Dermis microvascular lymphatic vessel endothelial cell (primary cell): ENCODE data around the gene C3orf20. TPM values are rescaled to one million over a fixed set of nuclear protein-coding genes. Genes with fewer than 3 reads are reported as not detected.
A peak's percentile ranks its signal among the peaks of the same experiment; 100 is the strongest.
"Not testable (repeated sequence)": the region's sequence is repeated elsewhere in the genome, so short reads cannot be mapped to it uniquely, and the experiment has no call there.

Source experiments
- DNase-seq, 2 donors: peaks; one replicate each; pipeline versions ENCODE4 v3.0.0 to v3.0.0-alpha.2; 2010; ENCODE audit warnings: low read depth in 2 of 2
- total RNA-seq: library from RNA; depleted of rRNA; stranded (reverse); fragments of >200 nt; gene quantifications from 2 replicates; pipeline ENCODE4 v1.2.1, GENCODE V29; 2014

Gene C3orf20
- total RNA-seq, 1 donor from 2014 or later, result not detected

GRCh38 chr3:14752979-14753378 is 78.0 kb downstream of the C3orf20 start:
- not testable (repeated sequence) for DNase-seq

- no peak for DNase-seq
Measured at GRCh38 chr3:14757153-14757700, 82.3 kb downstream of the C3orf20 start.

GRCh38 chr3:14758297-14758696 is 83.4 kb downstream of the C3orf20 start:
- no peak for DNase-seq

GRCh38 chr3:14758959-14759358 is 84.0 kb downstream of the C3orf20 start:
- no peak for DNase-seq

GRCh38 chr3:14760185-14760584 is 85.2 kb downstream of the C3orf20 start:
- no peak for DNase-seq

GRCh38 chr3:14761121-14761672 is 86.3 kb downstream of the C3orf20 start:
- peak in 1 of 2 donors; percentile 59 for DNase-seq

- no peak for DNase-seq
Measured at GRCh38 chr3:14761866-14762265, 86.9 kb downstream of the C3orf20 start.

- no peak for DNase-seq
Measured at GRCh38 chr3:14762701-14763100, 87.8 kb downstream of the C3orf20 start.

GRCh38 chr3:14764331-14765059 is 89.6 kb downstream of the C3orf20 start:
- DNase-seq, result no peak

GRCh38 chr3:14765060-14765400 is 90.1 kb downstream of the C3orf20 start:
- no peak for DNase-seq

- no peak for DNase-seq
Measured at GRCh38 chr3:14765576-14766427, 90.9 kb downstream of the C3orf20 start.

GRCh38 chr3:14766428-14767244 is 91.7 kb downstream of the C3orf20 start:
- DNase-seq, result no peak

GRCh38 chr3:14767245-14768051 is 92.5 kb downstream of the C3orf20 start:
- no peak for DNase-seq

- DNase-seq, result no peak
Measured at GRCh38 chr3:14768182-14768790, 93.3 kb downstream of the C3orf20 start.

- no peak for DNase-seq
Measured at GRCh38 chr3:14768881-14769280, 93.9 kb downstream of the C3orf20 start.

GRCh38 chr3:14769544-14770325 is 94.8 kb downstream of the C3orf20 start:
- no peak for DNase-seq

GRCh38 chr3:14770591-14770990 is 95.7 kb downstream of the C3orf20 start:
- no peak for DNase-seq

- no peak for DNase-seq
Measured at GRCh38 chr3:14771593-14772497, 96.9 kb downstream of the C3orf20 start.
